Measurements from ENCODE around the gene SCGB3A1. TPM values are rescaled to one million over a fixed set of nuclear protein-coding genes. Genes with fewer than 3 reads are reported as not detected.

SCGB3A1 gene
- total and polyA plus RNA-seq, 2 donors (not counting 1 experiment from before 2014, with no cell fraction given): not detected

- TF ChIP-seq EZH2 (IDR thresholded peaks at IDR 0.05; ENCODE audit: borderline replicate concordance, insufficient read depth, low read depth, low read length, poor library complexity, severe bottlenecking): no peak
- no peak overlapping the region for H3K27ac ChIP-seq (ENCODE audit: low read length in 2 of 2)
- Mint-ChIP-seq H3K27me3 (no peaks in the 10 kb centered on the region), H3K9me3 (ENCODE audit: insufficient read depth) (no peaks in the 10 kb centered on the region), H3K27ac (no peak overlapping the region), H3K4me3 (no peak overlapping the region), H3K4me1 (peaks cover 3% of the 10 kb centered on the region)
- intact Hi-C loops (cut with micrococcal nuclease): no loop called here
- no peak overlapping the region for H3K4me2 ChIP-seq (replicated peaks; ENCODE audit: low read depth, low read length, poor library complexity, severe bottlenecking)
- DNase-seq (no peak), ATAC-seq (ENCODE audit: low read depth) (no peak)
- ChIA-PET POLR2A (no interaction called here), CTCF (no interaction called here)
- H3K27me3 ChIP-seq (replicated peaks in 1 of 4; ENCODE audit: control extremely low read depth in 1 of 4, control insufficient read depth in 3 of 4, insufficient read depth in 4 of 4, low read length in 3 of 4): no peaks in the 10 kb centered on the region
- H2AFZ ChIP-seq (ENCODE audit: insufficient read depth, low read depth, low read length, poor library complexity, severe bottlenecking): no peak overlapping the region
- no peak overlapping the region for H3K9ac ChIP-seq (ENCODE audit: low read length)
- H4K20me1 ChIP-seq (ENCODE audit: control insufficient read depth, insufficient read depth, low read length, poor library complexity, severe bottlenecking): peaks cover 9% of the 10 kb centered on the region
- H3K9me3 ChIP-seq (ENCODE audit: control extremely low read depth in 1 of 3, control insufficient read depth in 2 of 3, insufficient read depth in 1 of 3, low read length in 2 of 3): no peaks in the 10 kb centered on the region
- H3K79me2 ChIP-seq (ENCODE audit: control insufficient read depth, insufficient read depth, low read length): peaks cover 29% of the 10 kb centered on the region
- peaks cover 10 to 33% of the 10 kb centered on the region in 2 experiments for H3K36me3 ChIP-seq (replicated peaks in 1 of 2; ENCODE audit: control extremely low read depth in 1 of 2, control insufficient read depth in 1 of 2, extremely low read depth in 1 of 2, insufficient read depth in 2 of 2, low read length in 1 of 2)
- no peak overlapping the region for H3K4me3 ChIP-seq (ENCODE audit: control extremely low read depth in 1 of 5, extremely low read depth in 1 of 5, insufficient read depth in 1 of 5, low read depth in 2 of 5, low read length in 4 of 5)
- H3K4me1 ChIP-seq (ENCODE audit: control insufficient read depth in 2 of 2, insufficient read depth in 2 of 2, low read length in 2 of 2): no peaks in the 10 kb centered on the region
- WGBS (ENCODE audit: insufficient coverage): no CpG with 5 or more reads among the region's 3 CpGs
Observed at GRCh38 chr5:180553530-180553929, 37.8 kb downstream of the SCGB3A1 start.

GRCh38 chr5:180548563-180548962 lies 42.7 kb downstream of the SCGB3A1 start:
- no peaks in the 10 kb centered on the region for H3K27me3 Mint-ChIP-seq
- H2AFZ ChIP-seq (ENCODE audit: insufficient read depth, low read depth, low read length, poor library complexity, severe bottlenecking): no peak overlapping the region
- POLR2A ChIA-PET: no interaction called here
- intact Hi-C loops (cut with micrococcal nuclease): no loop called here
- H3K4me3 Mint-ChIP-seq: no peak overlapping the region
- no peaks in the 10 kb centered on the region for H3K9me3 ChIP-seq (ENCODE audit: control extremely low read depth in 1 of 3, control insufficient read depth in 2 of 3, insufficient read depth in 1 of 3, low read length in 2 of 3)
- H3K4me1 Mint-ChIP-seq: peaks cover 9% of the 10 kb centered on the region
- no CpG with 5 or more reads among the region's 3 CpGs for WGBS (ENCODE audit: insufficient coverage)
- ATAC-seq (ENCODE audit: low read depth): no peak
- H3K4me3 ChIP-seq (ENCODE audit: control extremely low read depth in 1 of 5, extremely low read depth in 1 of 5, insufficient read depth in 1 of 5, low read depth in 2 of 5, low read length in 4 of 5): no peak overlapping the region
- H3K79me2 ChIP-seq (ENCODE audit: control insufficient read depth, insufficient read depth, low read length): peaks cover 45% of the 10 kb centered on the region
- H3K27ac Mint-ChIP-seq: no peak overlapping the region
- H3K9ac ChIP-seq (ENCODE audit: low read length): no peak overlapping the region
- no peak overlapping the region for H3K4me2 ChIP-seq (replicated peaks; ENCODE audit: low read depth, low read length, poor library complexity, severe bottlenecking)
- H3K36me3 ChIP-seq (replicated peaks in 1 of 2; ENCODE audit: control extremely low read depth in 1 of 2, control insufficient read depth in 1 of 2, extremely low read depth in 1 of 2, insufficient read depth in 2 of 2, low read length in 1 of 2): peaks cover 9 to 29% of the 10 kb centered on the region in 2 experiments
- no peaks in the 10 kb centered on the region for H4K20me1 ChIP-seq (ENCODE audit: control insufficient read depth, insufficient read depth, low read length, poor library complexity, severe bottlenecking)
- no peak for TF ChIP-seq EZH2 (IDR thresholded peaks at IDR 0.05; ENCODE audit: borderline replicate concordance, insufficient read depth, low read depth, low read length, poor library complexity, severe bottlenecking)
- no peak for TF ChIP-seq CTCF (IDR thresholded peaks at IDR 0.05)
- H3K4me1 ChIP-seq (ENCODE audit: control insufficient read depth in 2 of 2, insufficient read depth in 2 of 2, low read length in 2 of 2): no peaks in the 10 kb centered on the region
- H3K27me3 ChIP-seq (replicated peaks in 1 of 4; ENCODE audit: control extremely low read depth in 1 of 4, control insufficient read depth in 3 of 4, insufficient read depth in 4 of 4, low read length in 3 of 4): no peaks in the 10 kb centered on the region
- H3K9me3 Mint-ChIP-seq (ENCODE audit: insufficient read depth): no peaks in the 10 kb centered on the region
- DNase-seq: no peak
- H3K27ac ChIP-seq (ENCODE audit: low read length in 2 of 2): no peak overlapping the region
- CTCF ChIA-PET: no interaction called here

Data from B cell (primary cell).